Measurements from ENCODE around the gene COL5A1.

The COL5A1 gene

GRCh38 chr9:134698111-134698510 is 56.5 kb downstream of the COL5A1 start:
- WGBS (ENCODE audit: extremely low coverage, insufficient coverage, low lambda C conversion rate): no CpG with 5 or more reads among the region's 5 CpGs
- Histone ChIP-seq H2BK15ac (replicated peaks; ENCODE audit: low read depth) (no peak overlapping the region), H3K56ac (ENCODE audit: low read length) (no peak overlapping the region)

GRCh38 chr9:134698587-134699342 is 57.2 kb downstream of the COL5A1 start:
- H3K27ac ChIP-seq (ENCODE audit: low read depth, low read length): no peak overlapping the region
- no peaks in the 10 kb centered on the region for H3K27me3 ChIP-seq (ENCODE audit: insufficient read depth, low read length, poor library complexity)
- H3K56ac ChIP-seq (ENCODE audit: low read length): no peak overlapping the region
- no CpG with 5 or more reads among the region's 19 CpGs for WGBS (ENCODE audit: extremely low coverage, insufficient coverage, low lambda C conversion rate)
- no peak overlapping the region for H3K18ac ChIP-seq (ENCODE audit: low read length)
- H3K4ac ChIP-seq (ENCODE audit: low read depth, low read length): no peak overlapping the region
- H3K79me2 ChIP-seq (ENCODE audit: control insufficient read depth, insufficient read depth, low read length): peaks cover 2% of the 10 kb centered on the region
- no peak overlapping the region for H4K8ac ChIP-seq (ENCODE audit: low read depth, low read length)
- H3K36me3 ChIP-seq (ENCODE audit: control insufficient read depth, insufficient read depth, low read length): peaks cover 20% of the 10 kb centered on the region
- DNase-seq: peak; percentile 94
- peak overlapping the region; percentile 13 for H3K9ac ChIP-seq (ENCODE audit: low read length)
- no peak overlapping the region for H2AK5ac ChIP-seq (ENCODE audit: low read length)
- no peak overlapping the region for H3K23ac ChIP-seq (ENCODE audit: low read length)
- peaks cover 11% of the 10 kb centered on the region for H3K79me1 ChIP-seq (ENCODE audit: low read length)
- H2BK5ac ChIP-seq (ENCODE audit: low read length): no peak overlapping the region
- no peak overlapping the region for H3K4me3 ChIP-seq (ENCODE audit: low read length)
- no peak overlapping the region for H4K5ac ChIP-seq (ENCODE audit: low read length)
- no peak overlapping the region for H3K4me2 ChIP-seq (ENCODE audit: low read length)
- H3K4me1 ChIP-seq (ENCODE audit: control insufficient read depth, low read depth, low read length): no peaks in the 10 kb centered on the region
- H2BK15ac ChIP-seq (replicated peaks; ENCODE audit: low read depth): no peak overlapping the region
- H2BK120ac ChIP-seq (ENCODE audit: low read depth, low read length): no peak overlapping the region

More at GRCh38 chr9:134698111-134698510, 56.5 kb downstream of the COL5A1 start:
- peaks cover 2% of the 10 kb centered on the region for H3K79me2 ChIP-seq (ENCODE audit: control insufficient read depth, insufficient read depth, low read length)
- H4K8ac ChIP-seq (ENCODE audit: low read depth, low read length): no peak overlapping the region
- no peak for DNase-seq
- peaks cover 20% of the 10 kb centered on the region for H3K36me3 ChIP-seq (ENCODE audit: control insufficient read depth, insufficient read depth, low read length)
- no peak overlapping the region for H3K9ac ChIP-seq (ENCODE audit: low read length)
- H4K5ac ChIP-seq (ENCODE audit: low read length): no peak overlapping the region
- H3K27ac ChIP-seq (ENCODE audit: low read depth, low read length): no peak overlapping the region
- H3K4ac ChIP-seq (ENCODE audit: low read depth, low read length): no peak overlapping the region
- no peak overlapping the region for H3K18ac ChIP-seq (ENCODE audit: low read length)
- H3K4me2 ChIP-seq (ENCODE audit: low read length): no peak overlapping the region
- H2BK5ac ChIP-seq (ENCODE audit: low read length): no peak overlapping the region
- H2AK5ac ChIP-seq (ENCODE audit: low read length): no peak overlapping the region
- no peak overlapping the region for H3K23ac ChIP-seq (ENCODE audit: low read length)
- H3K4me1 ChIP-seq (ENCODE audit: control insufficient read depth, low read depth, low read length): no peaks in the 10 kb centered on the region
- H2BK120ac ChIP-seq (ENCODE audit: low read depth, low read length): no peak overlapping the region
- H3K4me3 ChIP-seq (ENCODE audit: low read length): no peak overlapping the region
- H3K79me1 ChIP-seq (ENCODE audit: low read length): peaks cover 10% of the 10 kb centered on the region
- H3K27me3 ChIP-seq (ENCODE audit: insufficient read depth, low read length, poor library complexity): no peaks in the 10 kb centered on the region

- Histone ChIP-seq H2BK15ac (replicated peaks; ENCODE audit: low read depth) (no peak overlapping the region), H3K27me3 (ENCODE audit: insufficient read depth, low read length, poor library complexity) (no peaks in the 10 kb centered on the region), H3K9ac (ENCODE audit: low read length) (no peak overlapping the region), H2AK5ac (ENCODE audit: low read length) (no peak overlapping the region), H3K4ac (ENCODE audit: low read depth, low read length) (no peak overlapping the region), H3K4me3 (ENCODE audit: low read length) (no peak overlapping the region), H3K18ac (ENCODE audit: low read length) (no peak overlapping the region), H3K56ac (ENCODE audit: low read length) (no peak overlapping the region), H2BK5ac (ENCODE audit: low read length) (no peak overlapping the region), H3K4me1 (ENCODE audit: control insufficient read depth, low read depth, low read length) (no peaks in the 10 kb centered on the region), H4K8ac (ENCODE audit: low read depth, low read length) (no peak overlapping the region), H2BK120ac (ENCODE audit: low read depth, low read length) (no peak overlapping the region), H3K79me1 (ENCODE audit: low read length) (peaks cover 13% of the 10 kb centered on the region), H3K23ac (ENCODE audit: low read length) (no peak overlapping the region), H3K79me2 (ENCODE audit: control insufficient read depth, insufficient read depth, low read length) (peaks cover 2% of the 10 kb centered on the region), H4K5ac (ENCODE audit: low read length) (no peak overlapping the region), H3K4me2 (ENCODE audit: low read length) (no peak overlapping the region), H3K36me3 (ENCODE audit: control insufficient read depth, insufficient read depth, low read length) (peaks cover 22% of the 10 kb centered on the region), H3K27ac (ENCODE audit: low read depth, low read length) (no peak overlapping the region)
- no CpG with 5 or more reads among the region's 6 CpGs for WGBS (ENCODE audit: extremely low coverage, insufficient coverage, low lambda C conversion rate)
- DNase-seq: peak; percentile 49
These were observed 57.7 kb downstream of the COL5A1 start for GRCh38 chr9:134699343-134699740.

- no peak overlapping the region for H4K8ac ChIP-seq (ENCODE audit: low read depth, low read length)
- H3K27ac ChIP-seq (ENCODE audit: low read depth, low read length): no peak overlapping the region
- H3K4me1 ChIP-seq (ENCODE audit: control insufficient read depth, low read depth, low read length): no peaks in the 10 kb centered on the region
- no peak overlapping the region for H3K9ac ChIP-seq (ENCODE audit: low read length)
- no peak overlapping the region for H3K4ac ChIP-seq (ENCODE audit: low read depth, low read length)
- no peak overlapping the region for H4K5ac ChIP-seq (ENCODE audit: low read length)
- no peak overlapping the region for H3K18ac ChIP-seq (ENCODE audit: low read length)
- no CpG with 5 or more reads among the region's 30 CpGs for whole genome bisulfite sequencing (ENCODE audit: extremely low coverage, insufficient coverage, low lambda C conversion rate)
- no peak overlapping the region for H3K4me3 ChIP-seq (ENCODE audit: low read length)
- no peaks in the 10 kb centered on the region for H3K27me3 ChIP-seq (ENCODE audit: insufficient read depth, low read length, poor library complexity)
- no peak overlapping the region for H3K23ac ChIP-seq (ENCODE audit: low read length)
- H3K36me3 ChIP-seq (ENCODE audit: control insufficient read depth, insufficient read depth, low read length): peaks cover 24% of the 10 kb centered on the region
- H2BK5ac ChIP-seq (ENCODE audit: low read length): no peak overlapping the region
- H2BK120ac ChIP-seq (ENCODE audit: low read depth, low read length): no peak overlapping the region
- H2BK15ac ChIP-seq (replicated peaks; ENCODE audit: low read depth): no peak overlapping the region
- H3K56ac ChIP-seq (ENCODE audit: low read length): no peak overlapping the region
- no peak for DNase-seq
- H2AK5ac ChIP-seq (ENCODE audit: low read length): no peak overlapping the region
- peaks cover 2% of the 10 kb centered on the region for H3K79me2 ChIP-seq (ENCODE audit: control insufficient read depth, insufficient read depth, low read length)
- peaks cover 11% of the 10 kb centered on the region for H3K79me1 ChIP-seq (ENCODE audit: low read length)
- H3K4me2 ChIP-seq (ENCODE audit: low read length): no peak overlapping the region
These were observed 59.2 kb downstream of the COL5A1 start for GRCh38 chr9:134700636-134701350.

- Histone ChIP-seq H3K9ac (ENCODE audit: low read length) (no peak overlapping the region), H2BK5ac (ENCODE audit: low read length) (no peak overlapping the region), H4K8ac (ENCODE audit: low read depth, low read length) (no peak overlapping the region), H4K5ac (ENCODE audit: low read length) (no peak overlapping the region), H3K4me2 (ENCODE audit: low read length) (no peak overlapping the region), H2BK120ac (ENCODE audit: low read depth, low read length) (no peak overlapping the region), H3K56ac (ENCODE audit: low read length) (no peak overlapping the region), H3K79me1 (ENCODE audit: low read length) (peaks cover 11% of the 10 kb centered on the region), H3K27me3 (ENCODE audit: insufficient read depth, low read length, poor library complexity) (no peaks in the 10 kb centered on the region), H3K79me2 (ENCODE audit: control insufficient read depth, insufficient read depth, low read length) (peaks cover 2% of the 10 kb centered on the region), H3K27ac (ENCODE audit: low read depth, low read length) (no peak overlapping the region), H3K23ac (ENCODE audit: low read length) (no peak overlapping the region), H2BK15ac (replicated peaks; ENCODE audit: low read depth) (no peak overlapping the region), H2AK5ac (ENCODE audit: low read length) (no peak overlapping the region), H3K4ac (ENCODE audit: low read depth, low read length) (no peak overlapping the region), H3K4me3 (ENCODE audit: low read length) (no peak overlapping the region), H3K4me1 (ENCODE audit: control insufficient read depth, low read depth, low read length) (no peaks in the 10 kb centered on the region), H3K18ac (ENCODE audit: low read length) (no peak overlapping the region), H3K36me3 (ENCODE audit: control insufficient read depth, insufficient read depth, low read length) (peaks cover 24% of the 10 kb centered on the region)
- DNase-seq: no peak
- WGBS (ENCODE audit: extremely low coverage, insufficient coverage, low lambda C conversion rate): no CpG with 5 or more reads among the region's 22 CpGs
These were observed 60.1 kb downstream of the COL5A1 start for GRCh38 chr9:134701581-134702259.
